SK-N-SH treated with all-trans-retinoic acid at 6 μM for 48 hours (cell line): ENCODE measurements around the gene RGL3.
"Not testable (repeated sequence)": the region's sequence is repeated elsewhere in the genome, so short reads cannot be mapped to it uniquely, and the experiment has no call there.

Experiments used
- ATAC-seq: fragments of 200-7000 bp; cut with Tn5 transposase; 3 replicates; pipeline ENCODE4 v1.9.1; 2020; ENCODE audit warnings: mild to moderate bottlenecking, moderate library complexity
- BACH2 ChIP-seq: fragments of 250-450 bp; sonication (Bioruptor Pico); IDR thresholded peaks from 2 replicates; pipeline ENCODE4 v1.9.0; 2021; ENCODE audit warnings: mild to moderate bottlenecking, borderline replicate concordance
- CSDC2 ChIP-seq: fragments of 250-450 bp; sonication (Bioruptor Pico); IDR thresholded peaks from 2 replicates; pipeline ENCODE4 v1.5.0; 2020; ENCODE audit warnings: mild to moderate bottlenecking, moderate library complexity
- ESRRG ChIP-seq: fragments of 250-450 bp; sonication (Bioruptor Pico); IDR thresholded peaks from 2 replicates; pipeline ENCODE4 v1.6.1; 2021; ENCODE audit warnings: mild to moderate bottlenecking
- ISL1 ChIP-seq: fragments of 250-450 bp; sonication (Bioruptor Pico); IDR thresholded peaks from 2 replicates; pipeline ENCODE4 v2.1.2; 2022; ENCODE audit warnings: mild to moderate bottlenecking, moderate library complexity
- OSR1 ChIP-seq: fragments of 250-450 bp; sonication (Bioruptor Pico); IDR thresholded peaks from 2 replicates; pipeline ENCODE4 v1.8.0; 2022; ENCODE audit warnings: moderate library complexity, mild to moderate bottlenecking, inconsistent platforms
- PATZ1 ChIP-seq: fragments of 250-450 bp; sonication (Bioruptor Pico); IDR thresholded peaks from 2 replicates; pipeline ENCODE4 v1.8.0; 2020; ENCODE audit warnings: mild to moderate bottlenecking, moderate library complexity, borderline replicate concordance
- POU6F1 ChIP-seq: fragments of 250-450 bp; sonication (Bioruptor Pico); IDR thresholded peaks from 2 replicates; pipeline ENCODE4 v1.8.0; 2021; ENCODE audit warnings: low read depth, mild to moderate bottlenecking, moderate library complexity, borderline replicate concordance
- PPARA ChIP-seq: fragments of 250-450 bp; sonication (Bioruptor Pico); IDR thresholded peaks from 2 replicates; pipeline ENCODE4 v1.5.0; 2020; ENCODE audit warnings: mild to moderate bottlenecking, borderline replicate concordance
- RARB ChIP-seq: fragments of 250-450 bp; sonication (Bioruptor Pico); IDR thresholded peaks from 2 replicates; pipeline ENCODE4 v1.8.0; 2021; ENCODE audit warnings: mild to moderate bottlenecking, moderate library complexity
- SNAI2 ChIP-seq: fragments of 250-450 bp; sonication (Bioruptor Pico); IDR thresholded peaks from 2 replicates; pipeline ENCODE4 v1.5.0; 2020; ENCODE audit warnings: mild to moderate bottlenecking, moderate library complexity
- TCF4 ChIP-seq: fragments of 250-450 bp; sonication (Bioruptor Pico); IDR thresholded peaks from 2 replicates; pipeline ENCODE4 v1.8.0; 2021; ENCODE audit warnings: mild to moderate bottlenecking, moderate library complexity, borderline replicate concordance
- TOX ChIP-seq: fragments of 250-450 bp; sonication (Bioruptor Pico); IDR thresholded peaks from 2 replicates; pipeline ENCODE4 v1.8.0; 2021; ENCODE audit warnings: mild to moderate bottlenecking, moderate library complexity, borderline replicate concordance
- TSHZ2 ChIP-seq: fragments of 250-450 bp; sonication (Bioruptor Pico); IDR thresholded peaks from 2 replicates; pipeline ENCODE4 v1.5.0; 2020; ENCODE audit warnings: mild to moderate bottlenecking, moderate library complexity
- ZC3H10 ChIP-seq: fragments of 250-450 bp; sonication (Bioruptor Pico); IDR thresholded peaks from 2 replicates; pipeline ENCODE4 v1.5.1; 2021; ENCODE audit warnings: mild to moderate bottlenecking, moderate library complexity
- ZFP3 ChIP-seq: fragments of 250-450 bp; sonication (Bioruptor Pico); IDR thresholded peaks from 2 replicates; pipeline ENCODE4 v1.5.0; 2020; ENCODE audit warnings: mild to moderate bottlenecking, moderate library complexity
- ZFP30 ChIP-seq: fragments of 450-650 bp; formaldehyde crosslinking; IDR thresholded peaks from 2 replicates; pipeline ENCODE4 v1.5.0; 2022; ENCODE audit warnings: mild to moderate bottlenecking, moderate library complexity
- ZNF70 ChIP-seq: fragments of 450-650 bp; formaldehyde crosslinking; IDR thresholded peaks from 2 replicates; pipeline ENCODE4 v1.5.0; 2020; ENCODE audit warnings: mild to moderate bottlenecking, moderate library complexity

The RGL3 gene

GRCh38 chr19:11418549-11419506 lies at the start of gene RGL3:
Gene RGL3, minus strand, starts transcription at chr19:11419314. Its CDS starts 36 bp downstream, at chr19:11419278.
- TF ChIP-seq ZC3H10 (CRISPR knock-in tag) (no peak), TSHZ2 (CRISPR knock-in tag) (no peak), PPARA (no peak), PATZ1 (no peak), ISL1 (CRISPR knock-in tag) (no peak), TOX (CRISPR knock-in tag) (no peak), CSDC2 (no peak), ZNF70 (no peak)
- peak; percentile 89 for ATAC-seq

GRCh38 chr19:11468266-11468845 lies 49.2 kb upstream of the RGL3 start:
- ATAC-seq = not testable (repeated sequence)

GRCh38 chr19:11465600-11465999 lies 46.5 kb upstream of the RGL3 start:
- no peak for ATAC-seq
- TF ChIP-seq ZC3H10 (CRISPR knock-in tag) (no peak), RARB (no peak), ESRRG (CRISPR knock-in tag) (no peak), ZFP30 (CRISPR knock-in tag) (no peak), BACH2 (CRISPR knock-in tag) (no peak), POU6F1 (no peak), PATZ1 (no peak), TCF4 (CRISPR knock-in tag) (no peak), OSR1 (CRISPR knock-in tag) (no peak), PPARA (no peak)

- TF ChIP-seq BACH2 (CRISPR knock-in tag) (no peak), TCF4 (CRISPR knock-in tag) (no peak), SNAI2 (no peak), PPARA (no peak), ZFP3 (CRISPR knock-in tag) (no peak), ESRRG (CRISPR knock-in tag) (no peak), RARB (no peak), ZC3H10 (CRISPR knock-in tag) (no peak)
- no peak for ATAC-seq
These were observed 45.5 kb upstream of the RGL3 start for GRCh38 chr19:11464333-11465265.
